T-cell (primary cell): ENCODE data around the gene CANX. TPM values are rescaled to one million over a fixed set of nuclear protein-coding genes. Genes with fewer than 3 reads are reported as not detected.

Source experiments
- ATAC-seq, 4 experiments: fragments of 200-7000 bp in 3 of 4; fragments of 150-1000 bp in 1 of 4; cut with Tn5 transposase; replicated peaks in 1 of 4; 1 replicate in 3 of 4; 2 replicates in 1 of 4; pipeline ENCODE4 v1.10.0; 2021; ENCODE audit warnings: moderate library complexity in 3 of 4, mild to moderate bottlenecking in 2 of 4, moderate number of reproducible peaks in 1 of 4
- CTCF ChIA-PET, 2 donors: fragments of 300-600 bp; sonication (Branson Sonifier 250); formaldehyde crosslinking; loops; one replicate each; lab custom pipeline; 2022; ENCODE audit warnings: antibody characterized with exemption in 2 of 2; lab: Charles Lee
- POLR2A ChIA-PET, 2 donors: fragments of 300-600 bp; sonication (Branson Sonifier 250); formaldehyde crosslinking; loops; one replicate each; lab custom pipeline; 2022; ENCODE audit warnings: antibody characterized with exemption in 2 of 2; lab: Charles Lee
- DNase-seq, 35 experiments: peaks; one replicate each; pipeline versions ENCODE4 v3.0.0 to v3.0.0-alpha.2; 2013 to 2023
- H3K27ac ChIP-seq: one replicate; pipeline ENCODE4 v1.5.1; 2013; ENCODE audit warnings: low read length
- H3K27me3 ChIP-seq, 2 experiments: replicated peaks in 1 of 2; 1 replicate in 1 of 2; 2 replicates in 1 of 2; pipeline versions ENCODE4 v1.6.1 to v1.7.0; 2013; ENCODE audit warnings: low read length in 1 of 2, mixed read lengths in 1 of 2; ENCODE audit not compliant: control insufficient read depth in 2 of 2, insufficient read depth in 2 of 2; ENCODE audit errors: extremely low read depth in 1 of 2
- H3K36me3 ChIP-seq, 2 donors: 1 replicate in 1 of 2; 2 replicates in 1 of 2; pipeline versions ENCODE4 v1.6.1 to v1.7.0; 2013; ENCODE audit warnings: low read length in 1 of 2; ENCODE audit not compliant: control insufficient read depth in 2 of 2, insufficient read depth in 1 of 2; ENCODE audit errors: extremely low read depth in 1 of 2
- H3K4me1 ChIP-seq, 2 experiments: 1 replicate in 1 of 2; 2 replicates in 1 of 2; pipeline versions ENCODE4 v1.6.1 to v1.7.0; 2013; ENCODE audit warnings: low read length in 2 of 2, mixed read lengths in 1 of 2; ENCODE audit not compliant: insufficient read depth in 2 of 2, control insufficient read depth in 1 of 2; ENCODE audit errors: extremely low read depth in 1 of 2
- H3K4me3 ChIP-seq, 2 donors: 1 replicate in 1 of 2; 2 replicates in 1 of 2; pipeline versions ENCODE4 v1.5.1 to v1.7.0; 2013; ENCODE audit warnings: mild to moderate bottlenecking in 2 of 2, low read length in 1 of 2, moderate library complexity in 1 of 2; ENCODE audit not compliant: control insufficient read depth in 1 of 2; ENCODE audit errors: extremely low read depth in 1 of 2
- H3K9me3 ChIP-seq: 2 replicates; pipeline ENCODE4 v1.7.0; 2013
- H3K27ac Mint-ChIP-seq, 2 donors: one replicate each; pipeline ENCODE4 v1.8.0; 2020 to 2021; ENCODE audit warnings: mild to moderate bottlenecking in 2 of 2, mixed read lengths in 2 of 2
- H3K27me3 Mint-ChIP-seq, 2 donors: one replicate each; pipeline ENCODE4 v1.8.0; 2021 to 2022; ENCODE audit warnings: mixed read lengths in 2 of 2
- H3K36me3 Mint-ChIP-seq: one replicate; pipeline ENCODE4 v1.8.0; 2021; ENCODE audit warnings: mixed read lengths
- H3K4me1 Mint-ChIP-seq, 3 donors: one replicate each; pipeline ENCODE4 v1.8.0; 2020 to 2022; ENCODE audit warnings: mixed read lengths in 3 of 3, mild to moderate bottlenecking in 1 of 3
- H3K4me3 Mint-ChIP-seq, 3 donors: one replicate each; pipeline ENCODE4 v1.8.0; 2020 to 2022; ENCODE audit warnings: mild to moderate bottlenecking in 3 of 3, mixed read lengths in 3 of 3, moderate library complexity in 3 of 3
- H3K9me3 Mint-ChIP-seq, 3 donors: one replicate each; pipeline ENCODE4 v1.8.0; 2020 to 2022; ENCODE audit warnings: mixed read lengths in 3 of 3
- WGBS: methylation state at CpG from one replicate; pipeline ENCODE4 v1.1.5; 2013; ENCODE audit warnings: missing lambda C conversion rate; ENCODE audit not compliant: insufficient coverage; 5-methylcytosine and 5-hydroxymethylcytosine counted together
- total RNA-seq, 35 experiments: library from RNA in 6 of 35; stranded (reverse) in 6 of 35; fragments of 120-200 nt in 1 of 35; gene quantifications; one replicate each; pipeline versions ENCODE4 v1.2.1 to v1.2.4 and lab custom pipeline; 2013 to 2026

The CANX gene
- total RNA-seq, 5 donors from 2014 or later (not counting 1 experiment from before 2014, with no cell fraction given): 205 to 306 (median 262) TPM

- ChIA-PET POLR2A (no interaction called here), CTCF (interaction anchor here (0.5 to 1.4 kb wide), 6 partner anchors 13 to 79 kb away, joined by 3 to 7 read pairs (median 4); no protein-coding TSS in a partner anchor)
- 98% methylated on average over 7 of the region's 9 CpGs for WGBS
- DNase-seq (no peak), ATAC-seq (no peak)
- Mint-ChIP-seq H3K27me3 (no peaks in the 10 kb centered on the region), H3K4me3 (no peak overlapping the region), H3K4me1 (peaks cover 21 to 35% (median 25%) of the 10 kb centered on the region in 3 donors), H3K9me3 (no peaks in the 10 kb centered on the region), H3K36me3 (peaks cover 51% of the 10 kb centered on the region), H3K27ac (no peak overlapping the region)
- Histone ChIP-seq H3K9me3 (no peaks in the 10 kb centered on the region), H3K4me1 (peaks cover 3 to 11% of the 10 kb centered on the region in 2 experiments), H3K4me3 (no peak overlapping the region), H3K36me3 (peaks cover 14 to 64% of the 10 kb centered on the region in 2 donors), H3K27ac (no peak overlapping the region), H3K27me3 (no peaks in the 10 kb centered on the region)
Observed at GRCh38 chr5:179767496-179768100, 68.8 kb downstream of the CANX start.

DNA sequence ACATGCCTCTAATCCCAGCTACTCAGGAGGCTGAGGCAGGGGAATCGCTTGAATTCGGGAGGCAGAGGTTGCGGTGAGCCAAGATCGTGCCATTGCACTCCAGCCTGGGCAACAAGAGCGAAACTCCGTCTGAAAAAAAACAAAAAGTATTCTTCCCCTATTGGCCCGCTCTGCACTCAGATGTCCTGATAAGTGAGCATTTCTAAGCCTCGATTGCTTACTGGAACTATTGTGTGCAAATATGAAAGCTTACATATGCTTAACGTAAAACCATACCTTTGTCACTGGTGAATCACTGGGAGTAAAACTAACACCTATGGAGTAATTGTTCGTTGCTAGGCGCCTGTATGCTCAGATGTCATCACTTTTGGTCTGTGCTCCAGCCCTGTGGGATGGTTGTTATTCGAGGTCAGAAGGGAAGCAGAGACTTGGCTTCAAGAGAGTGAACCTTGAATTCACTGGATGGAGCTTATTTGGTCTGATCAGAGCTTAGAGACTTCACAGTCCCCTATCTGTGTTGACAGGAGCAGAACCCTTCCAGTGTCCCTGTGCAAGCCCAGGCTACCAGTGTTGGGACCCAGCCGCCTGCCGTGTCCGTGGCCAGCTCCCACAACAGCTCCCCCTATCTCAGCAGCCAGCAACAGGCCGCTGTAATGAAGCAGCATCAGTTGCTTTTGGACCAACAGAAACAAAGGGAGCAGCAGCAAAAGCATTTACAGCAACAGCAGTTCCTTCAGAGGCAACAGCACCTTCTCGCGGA is 69.7 kb downstream of the CANX start:
- H3K4me1 ChIP-seq: peaks cover 0 to 8% of the 10 kb centered on the region in 2 experiments
- ChIA-PET POLR2A (no interaction called here), CTCF (no interaction called here)
- Mint-ChIP-seq H3K36me3 (peaks cover 59% of the 10 kb centered on the region), H3K27ac (no peak overlapping the region), H3K4me3 (no peak overlapping the region), H3K4me1 (peaks cover 14 to 26% (median 16%) of the 10 kb centered on the region in 3 donors), H3K27me3 (no peaks in the 10 kb centered on the region), H3K9me3 (no peaks in the 10 kb centered on the region)
- WGBS: 96% methylated on average over 10 of the region's 18 CpGs
- ATAC-seq (no peak), DNase-seq (no peak)
- no peaks in the 10 kb centered on the region for H3K9me3 ChIP-seq
- H3K4me3 ChIP-seq: no peak overlapping the region
- H3K27ac ChIP-seq: no peak overlapping the region
- H3K27me3 ChIP-seq: no peaks in the 10 kb centered on the region
- H3K36me3 ChIP-seq: peaks cover 19 to 73% of the 10 kb centered on the region in 2 donors

DNA sequence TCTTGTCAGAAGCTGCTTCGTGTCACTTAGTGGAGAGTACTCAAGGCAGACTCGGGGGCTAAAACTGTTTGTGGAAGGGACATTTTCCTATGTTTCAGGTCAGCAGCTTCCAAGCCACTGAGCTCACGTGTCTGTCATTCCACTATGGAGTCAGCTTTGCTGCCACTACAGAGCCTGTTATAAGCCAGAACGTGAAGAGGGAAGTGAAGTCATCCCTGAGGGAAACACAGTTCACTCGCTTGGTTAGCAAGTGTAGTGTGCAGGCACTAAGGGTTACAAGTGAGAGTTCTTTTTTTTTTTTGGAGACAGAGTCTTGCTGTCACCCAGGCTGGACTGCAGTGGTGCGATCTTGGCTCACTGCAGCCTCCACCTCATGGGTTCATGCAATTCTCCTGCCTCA is 70.5 kb downstream of the CANX start:
- 97% methylated on average over 5 of the region's 6 CpGs for WGBS
- ATAC-seq: no peak
- no peak overlapping the region for H3K27ac ChIP-seq

GRCh38 chr5:179769796-179770195 is 71.0 kb downstream of the CANX start:
- no peak overlapping the region for H3K27ac Mint-ChIP-seq
- H3K4me3 Mint-ChIP-seq: no peak overlapping the region
- no peaks in the 10 kb centered on the region for H3K9me3 ChIP-seq
- DNase-seq (no peak), ATAC-seq (no peak)
- peaks cover 0 to 4% of the 10 kb centered on the region in 2 experiments for H3K4me1 ChIP-seq
- POLR2A ChIA-PET: interaction anchor here (0.7 kb wide), 2 partner anchors 32 to 1146 kb away, joined by 3 to 4 read pairs; no protein-coding TSS in a partner anchor
- peaks cover 69% of the 10 kb centered on the region for H3K36me3 Mint-ChIP-seq
- peaks cover 6 to 20% (median 10%) of the 10 kb centered on the region in 3 donors for H3K4me1 Mint-ChIP-seq
- H3K36me3 ChIP-seq: peaks cover 30 to 86% of the 10 kb centered on the region in 2 donors
- 100% methylated on average over 2 of the region's 5 CpGs for WGBS
- no peak overlapping the region for H3K4me3 ChIP-seq
- H3K27me3 Mint-ChIP-seq: no peaks in the 10 kb centered on the region
- CTCF ChIA-PET: no interaction called here
- H3K27ac ChIP-seq: no peak overlapping the region
- no peaks in the 10 kb centered on the region for H3K9me3 Mint-ChIP-seq
- H3K27me3 ChIP-seq: no peaks in the 10 kb centered on the region

More for the DNA sequence above, 70.5 kb downstream of the CANX start:
- no peak for DNase-seq
- Mint-ChIP-seq H3K27me3 (no peaks in the 10 kb centered on the region), H3K4me3 (no peak overlapping the region), H3K36me3 (peaks cover 65% of the 10 kb centered on the region), H3K9me3 (no peaks in the 10 kb centered on the region), H3K27ac (no peak overlapping the region), H3K4me1 (peaks cover 6 to 20% (median 10%) of the 10 kb centered on the region in 3 donors)
- Histone ChIP-seq H3K36me3 (peaks cover 27 to 80% of the 10 kb centered on the region in 2 donors), H3K4me1 (peaks cover 0 to 4% of the 10 kb centered on the region in 2 experiments), H3K27me3 (no peaks in the 10 kb centered on the region), H3K9me3 (no peaks in the 10 kb centered on the region), H3K4me3 (no peak overlapping the region)
- CTCF ChIA-PET: no interaction called here
- POLR2A ChIA-PET: interaction anchor here in 1 of 2 donors (0.7 kb wide), 1 partner anchor 33 kb away, joined by 4 read pairs; no protein-coding TSS in a partner anchor

- H3K36me3 Mint-ChIP-seq: peaks cover 70% of the 10 kb centered on the region
- H3K4me1 ChIP-seq: peaks cover 0 to 2% of the 10 kb centered on the region in 2 experiments
- no peak overlapping the region for H3K4me3 Mint-ChIP-seq
- no peaks in the 10 kb centered on the region for H3K9me3 ChIP-seq
- no peak overlapping the region for H3K27ac Mint-ChIP-seq
- peaks cover 0 to 10% (median 2%) of the 10 kb centered on the region in 3 donors for H3K4me1 Mint-ChIP-seq
- H3K36me3 ChIP-seq: peaks cover 27 to 87% of the 10 kb centered on the region in 2 donors
- no peak for ATAC-seq
- H3K27ac ChIP-seq: no peak overlapping the region
- H3K4me3 ChIP-seq: no peak overlapping the region
- H3K9me3 Mint-ChIP-seq: no peaks in the 10 kb centered on the region
- H3K27me3 ChIP-seq: no peaks in the 10 kb centered on the region
- CTCF ChIA-PET: no interaction called here
- WGBS: 87% methylated on average over 4 of the region's 4 CpGs
- H3K27me3 Mint-ChIP-seq: no peaks in the 10 kb centered on the region
- POLR2A ChIA-PET: interaction anchor here in 1 of 2 donors (0.6 kb wide), 1 partner anchor 163 kb away, joined by 3 read pairs; no protein-coding TSS in a partner anchor
- no peak for DNase-seq
Observed at GRCh38 chr5:179771311-179771895, 72.6 kb downstream of the CANX start.

DNA sequence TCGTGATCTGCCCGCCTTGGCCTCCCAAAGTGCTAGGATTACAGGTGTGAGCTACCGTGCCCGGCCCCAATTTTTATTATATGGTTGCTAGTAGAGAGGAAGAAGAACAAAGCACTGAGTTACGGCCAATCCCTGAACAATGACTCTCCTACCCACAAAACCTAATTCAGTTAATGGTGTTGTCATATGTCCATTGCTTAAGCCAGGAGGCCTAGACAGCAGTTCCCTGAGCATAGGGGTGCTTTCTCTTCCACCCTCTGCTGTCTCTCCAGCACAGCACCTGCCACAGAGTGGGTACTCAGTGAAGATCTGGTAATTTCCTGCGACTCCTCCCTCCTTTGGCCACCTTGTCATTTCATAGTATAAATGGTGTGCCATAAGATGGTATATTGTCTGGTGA is 73.6 kb downstream of the CANX start:
- peaks cover 65% of the 10 kb centered on the region for H3K36me3 Mint-ChIP-seq
- no peak overlapping the region for H3K4me3 Mint-ChIP-seq
- H3K9me3 ChIP-seq: no peaks in the 10 kb centered on the region
- no CpG with 5 or more reads among the region's 6 CpGs for WGBS
- DNase-seq: no peak
- no peaks in the 10 kb centered on the region for H3K4me1 ChIP-seq
- POLR2A ChIA-PET: no interaction called here
- H3K4me1 Mint-ChIP-seq: peaks cover 0 to 4% (median 0%) of the 10 kb centered on the region in 3 donors
- H3K9me3 Mint-ChIP-seq: no peaks in the 10 kb centered on the region
- ATAC-seq: no peak
- CTCF ChIA-PET: no interaction called here
- H3K27me3 ChIP-seq: no peaks in the 10 kb centered on the region
- peaks cover 27 to 85% of the 10 kb centered on the region in 2 donors for H3K36me3 ChIP-seq
- no peak overlapping the region for H3K27ac Mint-ChIP-seq
- no peak overlapping the region for H3K27ac ChIP-seq
- H3K4me3 ChIP-seq: no peak overlapping the region
- no peaks in the 10 kb centered on the region for H3K27me3 Mint-ChIP-seq
